ENCODE data around the gene SFT2D3.

DNA sequence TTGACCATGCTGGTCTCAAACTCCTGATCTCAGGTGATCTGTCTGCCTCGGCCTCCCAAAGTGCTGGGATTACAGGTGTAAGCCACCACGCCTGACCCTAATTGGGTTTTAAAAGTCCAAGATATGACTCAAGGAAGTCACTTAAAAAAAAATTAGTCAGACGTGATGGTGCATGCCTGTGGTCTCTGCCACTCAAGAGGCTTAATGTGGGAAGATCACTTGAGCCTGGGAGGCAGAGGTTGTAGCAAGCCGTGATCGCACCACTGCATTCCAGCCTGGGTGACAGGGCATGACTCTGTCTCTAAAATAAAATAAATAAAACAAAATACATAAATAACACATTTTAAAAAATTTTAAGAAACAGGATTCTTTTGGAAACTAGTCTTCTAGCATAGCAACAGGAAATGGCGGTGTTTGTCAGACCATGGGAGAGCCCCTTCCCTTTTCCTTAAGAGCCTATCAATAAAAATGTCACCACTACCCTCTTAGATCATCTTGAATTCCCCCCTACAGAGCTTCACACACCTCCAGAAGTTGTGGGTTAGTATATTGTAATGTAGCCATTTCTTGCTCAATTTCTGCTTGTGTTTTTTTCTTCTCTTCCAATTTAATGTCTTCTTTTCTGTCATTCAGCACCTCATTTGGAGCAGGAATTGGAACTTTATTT lies 20.1 kb downstream of the SFT2D3 start:
- TF ChIP-seq POLR2A (IDR thresholded peaks at IDR 0.05; ENCODE audit: low read depth, low read length) (no peak), POLR2AphosphoS5 (IDR thresholded peaks at IDR 0.05; ENCODE audit: low read depth, low read length) (no peak), TAF1 (IDR thresholded peaks at IDR 0.05; ENCODE audit: low read depth, low read length) (no peak)
